Measurements from ENCODE around the gene SERPINB3. TPM values are rescaled to one million over a fixed set of nuclear protein-coding genes. Genes with fewer than 3 reads are reported as not detected.

SERPINB3 gene
- total RNA-seq, 2 experiments from 2014 or later: not detected

DNA sequence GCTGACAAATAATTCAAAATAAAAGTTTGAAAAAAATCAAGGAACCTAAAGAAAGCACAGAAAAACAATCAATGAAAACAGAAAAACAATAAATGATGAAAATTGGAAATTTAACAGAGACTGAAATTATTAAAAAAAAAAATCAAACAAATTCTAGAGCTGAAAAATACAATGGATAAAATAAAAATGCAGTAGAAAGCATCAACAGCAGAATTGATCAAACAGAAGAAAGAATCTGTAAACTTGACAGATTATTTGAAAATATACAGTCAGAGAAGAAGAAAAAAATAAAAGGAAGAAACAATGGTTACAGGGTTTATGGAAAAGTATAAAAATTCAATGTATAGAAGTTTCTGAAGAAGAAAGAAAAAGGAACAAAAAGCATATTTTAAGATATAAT lies 33.9 kb downstream of the SERPINB3 start:
- Mint-ChIP-seq H3K9me3 (peaks cover 30% of the 10 kb centered on the region), H3K4me1 (no peaks in the 10 kb centered on the region), H3K27me3 (no peaks in the 10 kb centered on the region), H3K36me3 (no peaks in the 10 kb centered on the region), H3K4me3 (no peak overlapping the region), H3K27ac (no peak overlapping the region)
- DNase-seq (no peak), ATAC-seq (ENCODE audit: low read depth) (no peak)
- POLR2A ChIA-PET: no interaction called here

DNA sequence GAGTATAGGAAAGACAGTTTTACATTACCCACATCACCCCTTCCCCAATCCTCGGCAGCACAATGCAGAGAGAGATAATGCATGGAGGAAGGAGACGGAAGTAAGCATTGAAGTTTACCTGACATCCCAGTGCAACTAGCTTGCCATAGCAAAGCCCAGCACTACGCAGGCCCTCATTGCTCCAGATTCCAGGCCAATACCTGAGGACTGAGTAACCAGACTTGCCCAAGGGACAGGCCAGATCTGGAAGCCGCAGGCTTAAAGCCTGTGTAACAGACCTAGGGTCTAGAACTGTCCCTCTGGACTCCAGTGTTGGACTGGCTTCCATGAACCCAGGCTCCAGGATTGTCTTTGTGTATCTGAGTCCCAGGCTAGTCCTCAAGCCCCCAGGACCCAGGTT lies 35.3 kb downstream of the SERPINB3 start:
- peaks cover 30% of the 10 kb centered on the region for H3K9me3 Mint-ChIP-seq
- H3K27me3 Mint-ChIP-seq: no peaks in the 10 kb centered on the region
- POLR2A ChIA-PET: no interaction called here
- no peak overlapping the region for H3K27ac Mint-ChIP-seq
- H3K4me3 Mint-ChIP-seq: no peak overlapping the region
- no peaks in the 10 kb centered on the region for H3K4me1 Mint-ChIP-seq
- H3K36me3 Mint-ChIP-seq: no peaks in the 10 kb centered on the region
- ATAC-seq (ENCODE audit: low read depth) (no peak), DNase-seq (no peak)

DNA sequence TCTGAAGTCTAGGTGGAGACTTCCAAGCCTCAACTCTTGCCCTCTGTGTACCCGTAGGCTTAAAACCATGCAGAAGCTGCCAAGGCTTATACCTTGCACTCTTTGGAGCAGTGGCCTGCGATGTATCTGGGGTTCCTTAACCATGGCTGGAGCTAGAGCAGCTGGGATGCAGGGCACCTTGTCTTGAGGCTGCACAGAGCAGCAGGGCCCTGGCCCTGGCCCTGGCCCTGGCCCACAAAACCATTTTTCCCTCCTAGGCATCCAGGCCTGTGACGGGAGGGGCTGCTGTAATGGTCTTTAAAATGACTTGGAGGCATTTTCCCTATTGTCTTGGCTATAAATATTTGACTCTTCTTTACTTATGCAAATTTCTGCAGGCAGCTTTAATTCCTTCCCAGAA lies 36.8 kb downstream of the SERPINB3 start:
- DNase-seq (no peak), ATAC-seq (ENCODE audit: low read depth) (no peak)
- H3K27me3 Mint-ChIP-seq: no peaks in the 10 kb centered on the region
- no peak overlapping the region for H3K4me3 Mint-ChIP-seq
- H3K27ac Mint-ChIP-seq: no peak overlapping the region
- H3K36me3 Mint-ChIP-seq: no peaks in the 10 kb centered on the region
- POLR2A ChIA-PET: no interaction called here
- H3K4me1 Mint-ChIP-seq: no peaks in the 10 kb centered on the region
- peaks cover 28% of the 10 kb centered on the region for H3K9me3 Mint-ChIP-seq

DNA sequence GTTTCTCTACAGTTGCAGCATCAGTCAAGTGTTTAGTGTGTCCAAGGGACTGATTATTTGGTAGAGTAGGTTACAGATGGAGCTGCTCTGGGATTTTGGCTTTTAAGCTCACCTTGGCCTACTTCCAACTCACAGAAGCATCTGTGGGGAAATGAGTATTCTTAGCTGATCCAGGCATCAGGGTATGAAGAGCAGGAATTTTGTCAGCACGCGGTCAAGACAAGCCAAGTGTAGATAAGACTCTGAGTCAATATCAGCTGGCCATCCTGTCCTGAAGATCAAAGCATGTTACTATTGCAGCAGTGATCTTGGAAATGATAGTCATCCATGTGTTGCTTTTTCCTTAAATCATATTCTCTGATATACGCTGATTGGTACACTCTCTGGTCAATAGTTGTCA lies 42.0 kb downstream of the SERPINB3 start:
- Mint-ChIP-seq H3K36me3 (no peaks in the 10 kb centered on the region), H3K9me3 (peaks cover 3% of the 10 kb centered on the region), H3K4me1 (no peaks in the 10 kb centered on the region), H3K27ac (no peak overlapping the region), H3K4me3 (no peak overlapping the region), H3K27me3 (no peaks in the 10 kb centered on the region)
- DNase-seq (no peak), ATAC-seq (ENCODE audit: low read depth) (no peak)
- POLR2A ChIA-PET: no interaction called here

DNA sequence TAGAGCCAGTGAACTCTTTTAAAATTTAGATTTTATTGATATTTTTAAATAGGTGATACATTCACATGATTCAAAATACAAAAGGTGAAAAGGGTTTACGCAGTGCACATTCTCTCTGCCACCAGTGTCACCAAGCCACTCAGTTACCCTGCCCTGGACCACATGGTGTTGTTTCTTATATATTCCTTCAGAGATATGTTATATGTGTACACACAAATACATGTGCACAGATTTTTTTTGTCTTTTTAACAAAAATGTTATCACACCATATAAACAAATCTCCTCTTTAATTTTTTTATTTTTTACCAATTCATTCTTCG lies 43.8 kb downstream of the SERPINB3 start:
- Mint-ChIP-seq H3K4me1 (no peaks in the 10 kb centered on the region), H3K36me3 (no peaks in the 10 kb centered on the region), H3K4me3 (no peak overlapping the region), H3K27me3 (no peaks in the 10 kb centered on the region), H3K27ac (no peak overlapping the region), H3K9me3 (peaks cover 1% of the 10 kb centered on the region)
- no peak for DNase-seq
- POLR2A ChIA-PET: no interaction called here
- ATAC-seq (ENCODE audit: low read depth): no peak

DNA sequence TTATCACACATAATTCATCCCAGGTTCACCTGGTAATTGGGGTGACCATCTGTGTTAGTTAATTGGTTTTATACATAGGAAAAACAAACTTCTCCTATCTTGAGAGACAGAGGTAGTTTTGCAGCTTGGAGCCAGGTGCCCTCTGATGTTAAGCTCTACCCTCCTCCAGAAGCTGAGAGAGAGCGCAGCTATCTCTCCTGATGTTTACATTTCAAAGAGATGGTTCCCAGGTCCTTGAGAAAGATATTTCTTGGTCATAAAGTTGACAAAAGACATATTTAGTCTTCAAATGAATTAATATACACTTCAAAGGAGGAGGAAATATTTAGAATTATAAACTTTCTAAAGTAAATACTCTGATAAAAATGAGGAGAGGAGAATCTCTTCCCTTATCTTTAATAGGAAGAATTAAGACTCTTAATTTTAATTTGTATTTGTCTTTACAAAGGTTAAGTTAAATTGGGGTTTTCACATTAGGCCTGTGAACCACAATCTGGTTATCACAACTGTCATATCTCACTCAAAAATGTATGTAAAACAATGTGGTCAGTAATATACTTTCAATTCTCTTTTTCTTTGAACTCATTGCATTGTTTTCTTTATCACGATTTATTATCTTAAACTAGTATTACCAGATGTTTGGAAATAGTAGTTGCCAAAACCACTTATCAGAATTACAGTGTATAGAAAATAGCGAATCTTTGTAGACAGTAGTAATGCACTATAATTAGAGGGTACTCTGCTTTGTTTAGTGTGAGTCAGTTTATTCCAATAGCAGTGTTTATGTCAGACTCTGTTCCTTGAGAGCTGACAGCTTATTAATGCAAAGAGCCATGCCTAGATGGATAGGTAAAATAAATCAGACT lies 44.4 kb downstream of the SERPINB3 start:
- Mint-ChIP-seq H3K36me3 (no peaks in the 10 kb centered on the region), H3K4me3 (no peak overlapping the region), H3K9me3 (peaks cover 1% of the 10 kb centered on the region), H3K27ac (no peak overlapping the region), H3K4me1 (no peaks in the 10 kb centered on the region), H3K27me3 (no peaks in the 10 kb centered on the region)
- DNase-seq (no peak), ATAC-seq (ENCODE audit: low read depth) (no peak)
- POLR2A ChIA-PET: no interaction called here

DNA sequence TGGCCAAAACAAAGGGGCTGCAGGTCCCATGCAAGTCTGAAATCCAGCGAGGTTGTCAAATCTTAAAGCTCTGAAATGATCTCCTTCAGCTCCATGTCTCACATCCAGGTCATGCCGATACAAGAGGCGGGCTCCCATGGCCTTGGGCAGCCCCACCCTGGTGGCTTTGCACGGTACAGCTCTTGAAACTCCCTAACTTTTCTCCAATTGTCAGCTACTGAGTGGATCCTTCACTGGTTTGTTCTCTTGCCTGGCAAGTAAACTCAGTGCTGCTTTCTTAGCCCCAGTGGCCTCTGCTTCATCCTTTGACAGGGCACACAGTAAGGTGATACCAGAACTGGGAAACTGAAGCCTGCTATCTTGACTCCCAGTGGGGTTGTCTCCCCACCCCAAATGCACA lies 48.3 kb downstream of the SERPINB3 start:
- POLR2A ChIA-PET: no interaction called here
- no peak for DNase-seq
- Mint-ChIP-seq H3K4me3 (no peak overlapping the region), H3K36me3 (no peaks in the 10 kb centered on the region), H3K4me1 (no peaks in the 10 kb centered on the region), H3K27me3 (peaks cover 2% of the 10 kb centered on the region), H3K27ac (no peak overlapping the region), H3K9me3 (no peaks in the 10 kb centered on the region)
- no peak for ATAC-seq (ENCODE audit: low read depth)

DNA sequence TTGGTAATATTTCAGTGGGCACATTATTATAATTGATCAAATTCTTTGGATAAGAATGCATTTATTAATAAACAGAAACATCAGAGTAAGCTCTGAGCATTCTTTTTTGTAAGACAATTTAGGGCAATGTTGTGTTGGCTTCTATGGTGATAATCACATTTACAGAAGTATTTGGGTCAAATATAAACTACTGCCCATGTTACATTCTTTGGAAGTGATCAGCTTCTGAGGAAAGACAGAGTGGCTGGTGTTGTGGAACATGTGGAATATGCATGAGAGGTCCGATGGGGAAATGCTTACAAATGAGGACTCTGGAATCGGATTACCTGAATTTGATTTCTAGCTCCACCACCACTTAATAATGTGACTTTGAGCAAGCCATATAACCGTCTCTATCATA lies 55.2 kb downstream of the SERPINB3 start:
- POLR2A ChIA-PET: no interaction called here
- DNase-seq: no peak
- no peak overlapping the region for H3K27ac Mint-ChIP-seq
- ATAC-seq (ENCODE audit: low read depth): no peak
- H3K27me3 Mint-ChIP-seq: peaks cover 19% of the 10 kb centered on the region
- H3K36me3 Mint-ChIP-seq: no peaks in the 10 kb centered on the region
- H3K4me1 Mint-ChIP-seq: no peaks in the 10 kb centered on the region
- H3K4me3 Mint-ChIP-seq: no peak overlapping the region
- no peaks in the 10 kb centered on the region for H3K9me3 Mint-ChIP-seq

Other genes with a start within 250 kb of the SERPINB3 start
- gene VPS4B, start 239.4 kb downstream of the SERPINB3 start, total RNA-seq: 10 to 100 TPM; 72.8 to 78.2 TPM
- not detected for gene SERPINB5, start 184.9 kb downstream of the SERPINB3 start, total RNA-seq
- not detected for gene SERPINB12, start 119.5 kb downstream of the SERPINB3 start, total RNA-seq
- not detected for gene SERPINB13, start 74.5 kb downstream of the SERPINB3 start, total RNA-seq
- gene SERPINB4, start 17.6 kb downstream of the SERPINB3 start, total RNA-seq: not detected
- not detected for gene SERPINB11, start 41.1 kb upstream of the SERPINB3 start, total RNA-seq
- not detected for gene SERPINB7, start 113.5 kb upstream of the SERPINB3 start, total RNA-seq
- 1 to 10 TPM; 2.3 to 2.9 TPM for gene SERPINB2, start 225.8 kb upstream of the SERPINB3 start, total RNA-seq
- gene SERPINB10, start 246.1 kb upstream of the SERPINB3 start, total RNA-seq: not detected

Measured in activated naive CD8-positive, alpha-beta T cell treated with anti-CD3 and anti-CD28 coated beads, Interleukin-2, amount 10 ng/mL, durations not matched to agents 7 days and 5 days (primary cell).